ENCODE data around the gene ANXA2R. TPM values are rescaled to one million over a fixed set of nuclear protein-coding genes. Genes with fewer than 3 reads are reported as not detected.
"Not testable (repeated sequence)": the region's sequence is repeated elsewhere in the genome, so short reads cannot be mapped to it uniquely, and the experiment has no call there.

Gene ANXA2R
- total RNA-seq, 1 experiment from 2014 or later = 6.2 TPM

DNA sequence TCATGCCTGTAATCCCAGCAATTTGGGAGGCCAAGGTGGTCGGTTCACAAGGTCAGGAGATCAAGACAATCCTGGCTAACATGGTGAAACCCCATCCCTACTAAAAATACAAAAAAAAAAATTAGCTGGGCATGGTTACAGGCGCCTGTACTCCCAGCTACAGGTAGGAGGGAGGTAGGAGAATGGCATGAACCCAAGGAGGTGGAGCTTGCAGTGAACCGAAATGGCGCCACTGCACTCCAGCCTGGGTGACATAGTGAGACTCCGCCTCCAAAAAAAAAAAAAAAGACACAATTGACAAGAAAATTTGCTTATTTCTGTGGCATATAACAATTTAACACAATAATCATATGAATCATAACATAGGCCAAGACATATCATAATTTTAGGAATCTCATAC is 45.3 kb upstream of the ANXA2R start:
- intact Hi-C loops (cut with micrococcal nuclease; ENCODE audit: unreplicated experiment) (no loop called here), in situ Hi-C loops (cut with HindIII; ENCODE audit: low pct_unique_long_range_greater_than_20kb, low sequenced_read_pairs) (no loop called here)
- CTCF ChIA-PET = interaction anchor here (0.6 kb wide), 1 partner anchor 1815 kb away, joined by 4 read pairs; no protein-coding TSS in a partner anchor

DNA sequence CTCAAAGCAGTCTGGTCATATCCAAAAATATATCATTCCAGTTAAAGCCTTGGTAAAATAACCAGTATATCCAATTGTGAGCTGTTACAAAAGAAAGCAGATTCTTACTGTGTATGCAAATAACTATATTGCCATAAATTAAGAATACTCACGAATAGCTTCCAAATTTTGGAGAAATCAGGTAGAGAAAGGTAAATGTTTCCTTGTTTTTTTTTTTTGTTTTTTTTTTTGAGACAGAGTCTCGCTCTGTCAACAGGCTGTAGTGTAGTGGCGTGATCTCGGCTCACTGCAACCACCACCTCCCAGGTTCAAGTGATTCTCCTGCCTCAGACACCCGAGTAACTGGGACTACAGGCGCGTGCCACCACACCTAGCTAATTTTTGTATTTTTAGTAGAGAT is 44.3 kb upstream of the ANXA2R start:
- H3K36me3 ChIP-seq (ENCODE audit: control insufficient read depth, insufficient read depth, low read length); H3K27ac ChIP-seq (ENCODE audit: low read length); ATAC-seq; BruUV-seq (replicated peaks); H3K4me1 ChIP-seq (ENCODE audit: control insufficient read depth, insufficient read depth, low read length); H3K9me3 ChIP-seq (ENCODE audit: control insufficient read depth, insufficient read depth, low read depth, low read length); H3K4me3 ChIP-seq (ENCODE audit: low read depth in 2 of 2, low read length in 2 of 2); H3K27me3 ChIP-seq (ENCODE audit: control insufficient read depth, insufficient read depth, low read length); in situ Hi-C loops (cut with HindIII; ENCODE audit: low pct_unique_long_range_greater_than_20kb, low sequenced_read_pairs); DNase-seq (ENCODE audit: low read depth, low spot score); intact Hi-C loops (cut with micrococcal nuclease; ENCODE audit: unreplicated experiment): not testable (repeated sequence)
- ChIA-PET POLR2A (interaction anchor here (0.6 kb wide), 1 partner anchor 15 kb away, joined by 4 read pairs; no protein-coding TSS in a partner anchor), CTCF (interaction anchor here (0.6 kb wide), 1 partner anchor 392 kb away, joined by 5 read pairs; no protein-coding TSS in a partner anchor)

More for the DNA sequence above, 45.3 kb upstream of the ANXA2R start:
- Histone ChIP-seq H3K36me3 (ENCODE audit: control insufficient read depth, insufficient read depth, low read length) (no peaks in the 10 kb centered on the region), H3K4me1 (ENCODE audit: control insufficient read depth, insufficient read depth, low read length) (no peaks in the 10 kb centered on the region), H3K27me3 (ENCODE audit: control insufficient read depth, insufficient read depth, low read length) (no peaks in the 10 kb centered on the region), H3K9me3 (ENCODE audit: control insufficient read depth, insufficient read depth, low read depth, low read length) (no peaks in the 10 kb centered on the region), H3K27ac (ENCODE audit: low read length) (no peak overlapping the region), H3K4me3 (ENCODE audit: low read depth in 2 of 2, low read length in 2 of 2) (no peak overlapping the region)
- POLR2A ChIA-PET = no interaction called here
- no TSS peak for BruUV-seq (replicated peaks)
- ATAC-seq (no peak), DNase-seq (ENCODE audit: low read depth, low spot score) (no peak)
- TF ChIP-seq, protein P1, sequence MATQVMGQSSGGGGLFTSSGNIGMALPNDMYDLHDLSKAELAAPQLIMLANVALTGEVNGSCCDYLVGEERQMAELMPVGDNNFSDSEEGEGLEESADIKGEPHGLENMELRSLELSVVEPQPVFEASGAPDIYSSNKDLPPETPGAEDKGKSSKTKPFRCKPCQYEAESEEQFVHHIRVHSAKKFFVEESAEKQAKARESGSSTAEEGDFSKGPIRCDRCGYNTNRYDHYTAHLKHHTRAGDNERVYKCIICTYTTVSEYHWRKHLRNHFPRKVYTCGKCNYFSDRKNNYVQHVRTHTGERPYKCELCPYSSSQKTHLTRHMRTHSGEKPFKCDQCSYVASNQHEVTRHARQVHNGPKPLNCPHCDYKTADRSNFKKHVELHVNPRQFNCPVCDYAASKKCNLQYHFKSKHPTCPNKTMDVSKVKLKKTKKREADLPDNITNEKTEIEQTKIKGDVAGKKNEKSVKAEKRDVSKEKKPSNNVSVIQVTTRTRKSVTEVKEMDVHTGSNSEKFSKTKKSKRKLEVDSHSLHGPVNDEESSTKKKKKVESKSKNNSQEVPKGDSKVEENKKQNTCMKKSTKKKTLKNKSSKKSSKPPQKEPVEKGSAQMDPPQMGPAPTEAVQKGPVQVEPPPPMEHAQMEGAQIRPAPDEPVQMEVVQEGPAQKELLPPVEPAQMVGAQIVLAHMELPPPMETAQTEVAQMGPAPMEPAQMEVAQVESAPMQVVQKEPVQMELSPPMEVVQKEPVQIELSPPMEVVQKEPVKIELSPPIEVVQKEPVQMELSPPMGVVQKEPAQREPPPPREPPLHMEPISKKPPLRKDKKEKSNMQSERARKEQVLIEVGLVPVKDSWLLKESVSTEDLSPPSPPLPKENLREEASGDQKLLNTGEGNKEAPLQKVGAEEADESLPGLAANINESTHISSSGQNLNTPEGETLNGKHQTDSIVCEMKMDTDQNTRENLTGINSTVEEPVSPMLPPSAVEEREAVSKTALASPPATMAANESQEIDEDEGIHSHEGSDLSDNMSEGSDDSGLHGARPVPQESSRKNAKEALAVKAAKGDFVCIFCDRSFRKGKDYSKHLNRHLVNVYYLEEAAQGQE (IDR thresholded peaks at IDR 0.05; ENCODE audit: insufficient read depth in 1 of 2, low read depth in 2 of 2, low read length in 1 of 2) = no peak
- TF ChIP-seq POLR2AphosphoS5 (IDR thresholded peaks at IDR 0.05; ENCODE audit: low read depth, low read length) (no peak), TCF7L2 (IDR thresholded peaks at IDR 0.05; ENCODE audit: low read depth, low read length) (no peak), SIN3A (IDR thresholded peaks at IDR 0.05; ENCODE audit: borderline replicate concordance, insufficient read depth, low read depth, low read length) (no peak)
- TF ChIP-seq, protein P2, sequence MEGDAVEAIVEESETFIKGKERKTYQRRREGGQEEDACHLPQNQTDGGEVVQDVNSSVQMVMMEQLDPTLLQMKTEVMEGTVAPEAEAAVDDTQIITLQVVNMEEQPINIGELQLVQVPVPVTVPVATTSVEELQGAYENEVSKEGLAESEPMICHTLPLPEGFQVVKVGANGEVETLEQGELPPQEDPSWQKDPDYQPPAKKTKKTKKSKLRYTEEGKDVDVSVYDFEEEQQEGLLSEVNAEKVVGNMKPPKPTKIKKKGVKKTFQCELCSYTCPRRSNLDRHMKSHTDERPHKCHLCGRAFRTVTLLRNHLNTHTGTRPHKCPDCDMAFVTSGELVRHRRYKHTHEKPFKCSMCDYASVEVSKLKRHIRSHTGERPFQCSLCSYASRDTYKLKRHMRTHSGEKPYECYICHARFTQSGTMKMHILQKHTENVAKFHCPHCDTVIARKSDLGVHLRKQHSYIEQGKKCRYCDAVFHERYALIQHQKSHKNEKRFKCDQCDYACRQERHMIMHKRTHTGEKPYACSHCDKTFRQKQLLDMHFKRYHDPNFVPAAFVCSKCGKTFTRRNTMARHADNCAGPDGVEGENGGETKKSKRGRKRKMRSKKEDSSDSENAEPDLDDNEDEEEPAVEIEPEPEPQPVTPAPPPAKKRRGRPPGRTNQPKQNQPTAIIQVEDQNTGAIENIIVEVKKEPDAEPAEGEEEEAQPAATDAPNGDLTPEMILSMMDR (IDR thresholded peaks at IDR 0.05) = no peak

DNA sequence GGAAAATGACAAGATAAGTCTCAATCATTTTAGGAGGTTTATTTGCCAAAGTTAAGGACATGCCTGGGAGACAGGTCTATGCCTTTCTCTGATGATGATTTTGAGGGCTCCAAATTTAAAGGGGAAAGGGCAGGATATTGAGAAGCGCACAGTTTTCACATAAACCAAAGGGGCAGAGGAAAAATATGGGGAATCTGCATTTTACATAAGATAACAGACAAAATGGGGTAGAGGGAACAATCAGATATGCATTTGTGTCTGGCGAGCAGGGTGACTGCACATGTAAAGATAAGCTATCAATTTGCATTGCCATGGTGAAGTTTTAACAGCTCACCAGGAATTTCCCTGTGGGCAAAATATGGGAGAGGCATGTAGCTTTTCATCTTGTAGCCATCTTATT is 41.2 kb upstream of the ANXA2R start:
- BruUV-seq (replicated peaks); CTCF ChIA-PET: not testable (repeated sequence)

More for the DNA sequence above, 41.2 kb upstream of the ANXA2R start:
- H3K4me3 ChIP-seq (ENCODE audit: low read depth in 2 of 2, low read length in 2 of 2); H3K36me3 ChIP-seq (ENCODE audit: control insufficient read depth, insufficient read depth, low read length); intact Hi-C loops (cut with micrococcal nuclease; ENCODE audit: unreplicated experiment); H3K9me3 ChIP-seq (ENCODE audit: control insufficient read depth, insufficient read depth, low read depth, low read length); H3K27ac ChIP-seq (ENCODE audit: low read length); ATAC-seq; POLR2A ChIA-PET; H3K27me3 ChIP-seq (ENCODE audit: control insufficient read depth, insufficient read depth, low read length); in situ Hi-C loops (cut with HindIII; ENCODE audit: low pct_unique_long_range_greater_than_20kb, low sequenced_read_pairs); DNase-seq (ENCODE audit: low read depth, low spot score); H3K4me1 ChIP-seq (ENCODE audit: control insufficient read depth, insufficient read depth, low read length): not testable (repeated sequence)

Measured in Panc1 (cell line).